GM19035 (cell line): ENCODE measurements around the gene ATP10B.

Experiments used
- ATAC-seq: cut with Tn5 transposase; IDR thresholded peaks from one replicate; pipeline ENCODE4 v1.9.1; 2021; ENCODE audit not compliant: unreplicated experiment

The ATP10B gene

GRCh38 chr5:160523502-160524163, 328.4 kb downstream of the ATP10B start:
- no peak for ATAC-seq

DNA sequence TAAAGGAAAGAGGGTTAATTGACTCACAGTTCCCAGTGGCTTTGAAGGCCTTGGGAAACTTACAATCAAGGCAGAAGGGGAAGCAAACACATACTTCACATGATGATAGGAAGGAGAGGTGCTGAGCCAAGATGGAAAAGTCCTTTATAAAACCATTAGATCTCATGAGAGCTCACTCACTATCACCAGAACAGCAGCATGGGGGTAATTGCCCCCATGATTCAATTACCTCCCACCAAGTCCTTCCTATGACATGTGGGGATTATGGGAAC, 330.7 kb downstream of the ATP10B start:
- no peak for ATAC-seq

GRCh38 chr5:160520609-160521391, 331.2 kb downstream of the ATP10B start:
- ATAC-seq, result no peak

DNA sequence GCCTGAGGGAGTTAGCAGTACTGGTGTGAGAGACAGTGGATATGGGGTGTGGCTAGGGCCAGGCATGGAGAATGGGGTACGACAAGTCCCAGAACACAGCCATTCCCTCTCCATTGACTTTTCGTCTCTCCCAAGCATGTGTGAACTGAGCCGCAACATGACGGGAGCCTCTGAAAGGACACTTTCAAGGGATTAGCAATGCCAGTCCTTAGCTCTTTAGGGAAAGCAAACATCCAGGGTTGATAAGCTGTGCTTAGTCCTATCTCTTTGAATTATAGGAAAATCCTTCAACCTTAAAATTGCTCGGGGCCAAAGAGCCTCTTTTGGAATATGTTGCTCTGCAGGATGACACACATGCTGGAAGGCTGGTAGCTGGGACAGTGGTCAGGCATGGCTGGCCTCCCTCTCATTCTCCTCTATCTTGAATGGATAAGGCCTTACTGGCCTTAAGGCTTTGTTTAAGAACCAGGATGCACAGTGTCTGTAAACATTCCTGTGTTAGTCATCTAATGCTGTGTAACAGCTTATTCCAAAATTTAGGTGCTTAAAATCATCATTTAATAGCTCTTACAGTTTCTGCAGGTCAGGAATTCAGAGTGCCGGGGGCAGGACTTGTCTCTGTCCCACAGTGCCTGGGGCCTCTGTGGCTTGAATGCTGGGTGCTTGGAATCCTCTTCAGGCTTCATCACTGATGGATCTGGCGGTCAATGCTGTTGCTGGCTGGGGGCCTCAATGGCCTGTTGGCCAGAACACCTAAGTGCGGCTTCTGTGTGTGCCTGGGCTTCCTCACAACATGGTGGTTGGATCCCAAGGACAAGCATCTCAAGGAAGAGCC, 335.1 kb downstream of the ATP10B start:
- no peak for ATAC-seq

DNA sequence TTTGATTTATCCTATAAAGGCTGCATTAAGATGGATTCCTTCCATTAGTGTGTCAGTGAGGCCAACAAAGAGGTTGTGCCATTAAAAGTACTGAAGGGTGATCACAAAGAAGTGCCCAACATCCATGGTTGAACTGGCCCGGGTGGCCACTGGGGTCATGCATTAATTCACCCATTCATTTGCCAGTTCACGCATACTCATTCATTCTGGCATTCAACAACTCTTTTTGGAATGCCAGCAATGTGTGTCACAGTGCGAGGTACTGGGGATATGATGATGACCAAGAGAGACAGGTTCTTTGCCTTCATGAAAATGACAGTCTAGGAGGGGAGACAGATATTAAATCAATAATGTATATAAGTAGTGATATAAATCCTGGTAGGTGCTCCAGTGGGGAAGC, 337.1 kb downstream of the ATP10B start:
- no peak for ATAC-seq

- ATAC-seq, result no peak
Measured at GRCh38 chr5:160514191-160514590, 337.8 kb downstream of the ATP10B start.

GRCh38 chr5:160513485-160513884, 338.5 kb downstream of the ATP10B start:
- no peak for ATAC-seq
